Neural cell (in vitro differentiated cells): Measurements from ENCODE around the gene OR52A5.

Experiments used
- EZH2 ChIP-seq: fragments of 200-600, 300-800 bp; shearing (Covaris generic), sonication (generic); IDR thresholded peaks from 2 replicates; pipeline ENCODE4 v1.6.1; 2014; ENCODE audit warnings: antibody characterized with exemption, low read length, borderline replicate concordance, mild to moderate bottlenecking; ENCODE audit not compliant: insufficient read depth, poor library complexity, severe bottlenecking
- POLR2AphosphoS5 ChIP-seq: IDR thresholded peaks from 2 replicates; pipeline ENCODE4 v1.6.1; 2012
- RAD21 ChIP-seq: fragments of 450-650 bp; conservative IDR thresholded peaks from 2 replicates; pipeline ENCODE4 v1.6.1; 2014; ENCODE audit warnings: antibody characterized with exemption, mild to moderate bottlenecking, moderate library complexity
- TAF1 ChIP-seq: IDR thresholded peaks from 2 replicates; pipeline ENCODE4 v1.6.1; 2012; ENCODE audit warnings: low read depth
- TF ChIP-seq, protein P1 (sequence below): fragments of 450-650 bp; IDR thresholded peaks from 2 replicates; pipeline ENCODE4 v1.5.1; 2014; ENCODE audit warnings: antibody characterized with exemption, mild to moderate bottlenecking, moderate library complexity; ENCODE audit not compliant: poor library complexity, severe bottlenecking

DNA sequence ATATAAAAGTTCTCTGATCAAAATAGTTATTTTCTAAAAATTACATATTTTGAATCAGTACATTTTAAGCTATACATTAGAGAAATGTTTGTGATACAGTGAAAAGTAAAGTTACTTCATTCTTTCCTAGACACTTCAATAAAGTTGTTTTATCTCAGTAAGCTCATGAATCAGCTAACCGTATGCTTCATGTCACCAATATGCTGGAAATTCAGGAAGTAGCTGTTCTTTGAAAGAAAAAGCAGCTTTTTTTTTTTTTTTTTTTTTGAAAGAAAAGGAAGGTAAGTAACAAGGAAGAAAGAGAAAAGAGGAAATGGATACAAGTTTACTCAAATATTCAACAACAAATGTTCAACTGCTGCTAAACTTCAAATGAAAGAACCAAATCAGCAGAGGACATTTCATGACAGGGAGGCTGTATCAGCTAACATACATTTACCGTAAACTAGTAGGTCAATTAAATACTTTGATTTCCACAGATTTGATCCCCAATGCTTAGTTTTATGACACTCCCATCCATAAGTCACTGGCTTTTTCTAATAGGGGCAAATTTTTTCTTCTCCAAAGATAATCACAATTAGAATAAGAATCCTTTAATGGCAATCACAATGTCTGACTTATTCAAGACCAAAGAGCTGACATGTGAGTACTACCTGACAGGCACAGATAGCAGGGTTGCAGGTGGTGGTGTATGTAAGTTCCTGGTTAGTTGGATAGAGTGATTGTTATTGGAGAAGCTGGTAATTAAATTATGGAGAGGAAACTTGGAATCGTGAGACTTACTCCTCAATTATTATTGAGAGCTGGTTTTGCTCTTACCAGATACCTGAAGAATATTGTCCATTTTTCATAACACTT lies 15.6 kb upstream of the OR52A5 start:
- TF ChIP-seq, protein P1, sequence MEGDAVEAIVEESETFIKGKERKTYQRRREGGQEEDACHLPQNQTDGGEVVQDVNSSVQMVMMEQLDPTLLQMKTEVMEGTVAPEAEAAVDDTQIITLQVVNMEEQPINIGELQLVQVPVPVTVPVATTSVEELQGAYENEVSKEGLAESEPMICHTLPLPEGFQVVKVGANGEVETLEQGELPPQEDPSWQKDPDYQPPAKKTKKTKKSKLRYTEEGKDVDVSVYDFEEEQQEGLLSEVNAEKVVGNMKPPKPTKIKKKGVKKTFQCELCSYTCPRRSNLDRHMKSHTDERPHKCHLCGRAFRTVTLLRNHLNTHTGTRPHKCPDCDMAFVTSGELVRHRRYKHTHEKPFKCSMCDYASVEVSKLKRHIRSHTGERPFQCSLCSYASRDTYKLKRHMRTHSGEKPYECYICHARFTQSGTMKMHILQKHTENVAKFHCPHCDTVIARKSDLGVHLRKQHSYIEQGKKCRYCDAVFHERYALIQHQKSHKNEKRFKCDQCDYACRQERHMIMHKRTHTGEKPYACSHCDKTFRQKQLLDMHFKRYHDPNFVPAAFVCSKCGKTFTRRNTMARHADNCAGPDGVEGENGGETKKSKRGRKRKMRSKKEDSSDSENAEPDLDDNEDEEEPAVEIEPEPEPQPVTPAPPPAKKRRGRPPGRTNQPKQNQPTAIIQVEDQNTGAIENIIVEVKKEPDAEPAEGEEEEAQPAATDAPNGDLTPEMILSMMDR: no peak
- TF ChIP-seq EZH2 (no peak), TAF1 (no peak), POLR2AphosphoS5 (no peak), RAD21 (no peak)
